GM12878 (cell line): ENCODE measurements around the gene TKT. TPM values are rescaled to one million over a fixed set of nuclear protein-coding genes. Genes with fewer than 3 reads are reported as not detected.

Source experiments
- ATAC-seq: fragments of 200-7000 bp; cut with Tn5 transposase; 3 replicates; pipeline ENCODE4 v1.9.1; 2020; ENCODE audit warnings: mild to moderate bottlenecking, moderate library complexity
- BruUV-seq: library from RNA; stranded (reverse); fragments of 400-500 nt; replicated peaks from 2 replicates; lab custom pipeline; 2021; lab: Mats Ljungman, UMichigan
- CTCF ChIA-PET: fragments of 300-600 bp; sonication (Branson Sonifier 250); formaldehyde crosslinking; extraction: SDS; loops from one replicate; lab custom pipeline; 2021; ENCODE audit warnings: inconsistent platforms; lab: Yijun Ruan, JAX
- POLR2A ChIA-PET: fragments of 350-600 bp; formaldehyde crosslinking; extraction: SDS; loops from one replicate; lab custom pipeline; 2021; ENCODE audit warnings: inconsistent platforms; lab: Charles Lee
- RAD21 ChIA-PET: fragments of 300-600 bp; sonication (Branson Sonifier 250); formaldehyde crosslinking; loops from one replicate; lab custom pipeline; 2023; ENCODE audit warnings: antibody characterized with exemption; ENCODE audit not compliant: unreplicated experiment; lab: Charles Lee
- SMC1A ChIA-PET: fragments of 300-600 bp; sonication (Branson Sonifier 250); formaldehyde crosslinking; loops from one replicate; lab custom pipeline; 2023; ENCODE audit not compliant: unreplicated experiment, uncharacterized antibody; lab: Charles Lee
- DNase-seq: peaks from one replicate; pipeline ENCODE4 v3.0.0-alpha.2; 2011; ENCODE audit warnings: low read depth, low spot score
- FAIRE-seq: peaks from 3 replicates; lab custom pipeline; 2011; peaks lifted over from hg19 to GRCh38; lab: Jason Lieb, UNC
- H2AFZ ChIP-seq: 2 replicates; pipeline ENCODE4 v1.6.0; 2011; ENCODE audit warnings: low read depth, low read length, control low read depth; ENCODE audit not compliant: control insufficient read depth
- H3K27ac ChIP-seq: 2 replicates; pipeline ENCODE4 v1.5.1; 2011; ENCODE audit warnings: control low read depth; ENCODE audit not compliant: control insufficient read depth, insufficient read depth
- H3K27me3 ChIP-seq, 2 experiments: replicated peaks in 1 of 2; 2 replicates each; pipeline versions ENCODE4 v1.6.0 to v1.6.1; 2011; ENCODE audit warnings: low read length in 1 of 2; ENCODE audit not compliant: control insufficient read depth in 2 of 2, insufficient read depth in 2 of 2
- H3K36me3 ChIP-seq, 2 experiments: 2 replicates each; pipeline ENCODE4 v1.5.1; 2011; ENCODE audit warnings: low read length in 1 of 2; ENCODE audit not compliant: control insufficient read depth in 2 of 2, insufficient read depth in 2 of 2
- H3K4me1 ChIP-seq: 2 replicates; pipeline ENCODE4 v1.6.1; 2011; ENCODE audit warnings: mild to moderate bottlenecking, low read length, moderate library complexity, mixed read lengths; ENCODE audit not compliant: control insufficient read depth, insufficient read depth
- H3K4me2 ChIP-seq: 2 replicates; pipeline ENCODE4 v1.6.0; 2011; ENCODE audit warnings: control low read depth; ENCODE audit not compliant: control insufficient read depth, insufficient read depth
- H3K4me3 ChIP-seq: fragments of 200-600 bp; sonication (generic); 2 replicates; pipeline ENCODE4 v1.5.1; 2016
- H3K79me2 ChIP-seq: 2 replicates; pipeline ENCODE4 v1.6.0; 2011; ENCODE audit warnings: low read length; ENCODE audit not compliant: control insufficient read depth, insufficient read depth
- H3K9ac ChIP-seq: 2 replicates; pipeline ENCODE4 v1.8.0; 2011; ENCODE audit warnings: low read length, control low read depth, mixed read lengths; ENCODE audit not compliant: control insufficient read depth, insufficient read depth
- H3K9me3 ChIP-seq: replicated peaks from 3 replicates; pipeline ENCODE4 v1.5.1; 2011; ENCODE audit warnings: mild to moderate bottlenecking, low read length; ENCODE audit not compliant: control insufficient read depth, insufficient read depth
- H4K20me1 ChIP-seq: 2 replicates; pipeline ENCODE4 v1.6.0; 2011; ENCODE audit not compliant: control insufficient read depth, insufficient read depth
- CHD4 ChIP-seq: fragments of 200-600 bp; sonication (generic); IDR thresholded peaks from 2 replicates; pipeline ENCODE4 v1.6.1; 2016; ENCODE audit warnings: mild to moderate bottlenecking
- CREB1 ChIP-seq: IDR thresholded peaks from 2 replicates; pipeline ENCODE4 v1.6.1; 2012; ENCODE audit warnings: low read depth, mild to moderate bottlenecking, inconsistent platforms
- JUNB ChIP-seq: IDR thresholded peaks from 2 replicates; pipeline ENCODE4 v1.6.1; 2016; ENCODE audit warnings: antibody characterized with exemption, mild to moderate bottlenecking
- JUND ChIP-seq: IDR thresholded peaks from 2 replicates; pipeline ENCODE4 v1.6.1; 2012; ENCODE audit warnings: low read depth, mild to moderate bottlenecking, low read length, improper control_type of control experiment, moderate library complexity
- NRF1 ChIP-seq: conservative IDR thresholded peaks from 2 replicates; pipeline ENCODE4 v1.6.1; 2011; ENCODE audit warnings: mild to moderate bottlenecking, low read depth, low read length, improper control_type of control experiment
- POLR2A ChIP-seq: IDR thresholded peaks from 2 replicates; pipeline ENCODE4 v1.6.1; 2011; ENCODE audit warnings: low read depth, mild to moderate bottlenecking, low read length
- POLR2AphosphoS5 ChIP-seq: IDR thresholded peaks from 2 replicates; pipeline ENCODE4 v1.6.1; 2011; ENCODE audit warnings: mild to moderate bottlenecking, low read length, inconsistent platforms
- RELA ChIP-seq: fragments of 450-650 bp; IDR thresholded peaks from 2 replicates; pipeline ENCODE4 v1.8.0; 2014; ENCODE audit warnings: borderline replicate concordance; ENCODE audit not compliant: partially characterized antibody
- SIX5 ChIP-seq: IDR thresholded peaks from 2 replicates; pipeline ENCODE4 v1.6.1; 2011; ENCODE audit warnings: mild to moderate bottlenecking, low read depth, low read length, moderate library complexity; ENCODE audit not compliant: severe bottlenecking
- YY1 ChIP-seq: IDR thresholded peaks from 2 replicates; pipeline ENCODE4 v1.6.1; 2011; ENCODE audit warnings: low read depth, mild to moderate bottlenecking, low read length
- WGBS: methylation state at CpG from one replicate; pipeline ENCODE4 v1.1.6; 2016; ENCODE audit warnings: low lambda C conversion rate; ENCODE audit not compliant: insufficient replicate concordance, insufficient coverage; ENCODE audit errors: missing lambda C conversion rate; 5-methylcytosine and 5-hydroxymethylcytosine counted together
- in situ Hi-C: fragments of 300-500 bp; cut with MboI; formaldehyde crosslinking; loops from 9 replicates; pipeline ENCODE4 v1.14.3; 2018; ENCODE audit warnings: mixed read lengths
- intact Hi-C: fragments of 100-400 bp; cut with micrococcal nuclease; formaldehyde crosslinking; loops from one replicate; pipeline ENCODE4 v1.14.2; 2022; ENCODE audit not compliant: unreplicated experiment
- polyA plus RNA-seq, 11 experiments: library from polyadenylated mRNA; depleted of rRNA in 4 of 11; unstranded in 6 of 11; stranded (reverse) in 5 of 11; fragments of >200 nt; fragmentation: Nextera tagmentation in 4 of 11; fragmentation: Illumina TruSeq in 1 of 11; extraction: Ambion mirVana in 4 of 11; extraction: Trizol in 1 of 11; gene quantifications; 1 replicate in 1 of 11; 2 replicates in 10 of 11; pipeline versions ENCODE4 v1.2.1 to v1.2.3, GENCODE V29; 2011 to 2016; ENCODE audit warnings: inconsistent platforms in 2 of 11, missing spikeins in 2 of 11, low read depth in 1 of 11
- total RNA-seq, 4 experiments: library from RNA; depleted of rRNA in 3 of 4; stranded (reverse); fragments of >200 nt in 3 of 4; fragmentation: Illumina TruSeq in 1 of 4; extraction: Trizol in 1 of 4; gene quantifications; 2 replicates each; pipeline versions ENCODE4 v1.2.1 to v1.2.3, GENCODE V29; 2013 to 2021
- TF ChIP-seq, protein P1 (sequence below): fragments of 450-650 bp; formaldehyde crosslinking; IDR thresholded peaks from 2 replicates; pipeline ENCODE4 v1.5.0; 2022; ENCODE audit warnings: mild to moderate bottlenecking, missing genetic modification characterization

The TKT gene
- total and polyA plus RNA-seq, 10 of the 15 experiments (the other 5 are each of a cell fraction or from before 2014, with no cell fraction given): 56.4 to 385 (median 143) TPM

DNA sequence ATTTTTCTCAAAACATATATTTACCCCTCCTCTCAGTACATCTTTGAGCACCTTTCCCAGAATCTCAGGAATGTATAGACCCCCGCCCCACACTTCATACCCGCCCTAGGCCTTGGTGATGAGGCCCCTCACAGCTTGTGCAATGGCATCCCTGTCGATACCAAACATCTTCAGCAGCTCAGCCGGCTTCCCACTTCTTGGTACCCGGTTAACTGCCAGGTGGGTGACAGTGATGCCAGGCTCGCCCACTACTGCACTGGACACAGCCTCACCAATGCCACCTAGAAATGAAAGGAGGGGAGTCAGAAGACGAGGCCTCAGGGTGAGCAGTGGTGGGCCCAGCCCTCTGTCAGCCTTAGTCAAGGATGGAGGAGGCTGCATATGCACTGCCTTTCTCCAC lies 30.2 kb downstream of the TKT start:
- Histone ChIP-seq H3K9ac (no peak overlapping the region), H3K9me3 (no peaks in the 10 kb centered on the region), H3K4me1 (no peaks in the 10 kb centered on the region), H2AFZ (no peak overlapping the region), H3K4me2 (no peak overlapping the region), H3K36me3 (peaks cover 38 to 56% of the 10 kb centered on the region in 2 experiments; a peak in 3 of 4 replicates), H3K27ac (no peak overlapping the region), H3K27me3 (no peaks in the 10 kb centered on the region), H3K4me3 (no peak overlapping the region), H3K79me2 (no peaks in the 10 kb centered on the region), H4K20me1 (no peaks in the 10 kb centered on the region; the same call in 1 of the 2 replicates)
- ChIA-PET CTCF (no interaction called here), POLR2A (no interaction called here), SMC1A (interaction anchor here (1.4 kb wide), 1 partner anchor 9 kb away, joined by 3 read pairs; no protein-coding TSS in a partner anchor), RAD21 (no interaction called here)
- intact Hi-C loops (no loop called here), in situ Hi-C loops (no loop called here)
- no peak for TF ChIP-seq JUNB
- TF ChIP-seq POLR2AphosphoS5: 0 out of 2 replicates have a peak, but pooled peaks have one; percentile 1
- WGBS: 86% methylated on average over 7 of the region's 7 CpGs
- no TSS peak for BruUV-seq
- ATAC-seq (no peak), FAIRE-seq (no peak), DNase-seq (no peak)

DNA sequence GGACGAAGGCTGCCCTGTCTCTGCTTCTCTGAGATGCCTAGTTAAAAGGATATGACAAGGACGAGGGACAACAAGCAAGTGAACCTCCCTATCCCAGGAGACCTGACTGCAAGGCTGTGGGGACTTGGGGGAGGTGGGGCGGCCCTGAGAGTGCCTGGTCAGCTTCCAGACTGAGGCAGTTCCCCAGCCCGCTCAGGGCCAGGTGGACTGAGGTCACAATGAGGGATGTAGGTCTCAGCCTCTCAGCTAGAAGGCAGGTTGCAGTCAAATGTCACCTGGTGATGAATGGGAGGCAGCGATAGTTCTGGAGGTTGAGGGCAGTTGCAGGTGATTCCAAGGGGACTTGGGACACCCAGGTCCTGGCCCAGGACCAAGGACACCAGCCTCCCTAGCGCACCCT lies 30.6 kb downstream of the TKT start:
- intact Hi-C loops (no loop called here), in situ Hi-C loops (no loop called here)
- no peak for FAIRE-seq
- RAD21 ChIA-PET: no interaction called here
- Histone ChIP-seq H3K4me3 (no peak overlapping the region), H2AFZ (no peak overlapping the region), H3K4me1 (no peaks in the 10 kb centered on the region), H3K27ac (no peak overlapping the region), H3K9ac (no peak overlapping the region), H3K4me2 (no peak overlapping the region), H3K9me3 (no peaks in the 10 kb centered on the region), H3K36me3 (peaks cover 38 to 52% of the 10 kb centered on the region in 2 experiments; a peak in 3 of 4 replicates), H4K20me1 (no peaks in the 10 kb centered on the region; the same call in 1 of the 2 replicates), H3K79me2 (no peaks in the 10 kb centered on the region), H3K27me3 (no peaks in the 10 kb centered on the region)
- CTCF ChIA-PET: interaction anchor here (0.7 kb wide), 1 partner anchor 452 kb away, joined by 3 read pairs; no protein-coding TSS in a partner anchor
- no peak for ATAC-seq
- POLR2A ChIA-PET: no interaction called here
- 91% methylated on average over 6 of the region's 6 CpGs for WGBS
- SMC1A ChIA-PET: interaction anchor here (1.4 kb wide), 1 partner anchor 9 kb away, joined by 3 read pairs; no protein-coding TSS in a partner anchor
- no TSS peak for BruUV-seq
- no peak for DNase-seq
- TF ChIP-seq NRF1: no peak
- no peak for TF ChIP-seq JUND
- TF ChIP-seq POLR2A: 0 out of 2 replicates have a peak, but pooled peaks have one; percentile 20
- no peak for TF ChIP-seq YY1
- TF ChIP-seq SIX5: no peak
- TF ChIP-seq POLR2AphosphoS5: 0 out of 2 replicates have a peak, but pooled peaks have one; percentile 9
- TF ChIP-seq, protein P1, sequence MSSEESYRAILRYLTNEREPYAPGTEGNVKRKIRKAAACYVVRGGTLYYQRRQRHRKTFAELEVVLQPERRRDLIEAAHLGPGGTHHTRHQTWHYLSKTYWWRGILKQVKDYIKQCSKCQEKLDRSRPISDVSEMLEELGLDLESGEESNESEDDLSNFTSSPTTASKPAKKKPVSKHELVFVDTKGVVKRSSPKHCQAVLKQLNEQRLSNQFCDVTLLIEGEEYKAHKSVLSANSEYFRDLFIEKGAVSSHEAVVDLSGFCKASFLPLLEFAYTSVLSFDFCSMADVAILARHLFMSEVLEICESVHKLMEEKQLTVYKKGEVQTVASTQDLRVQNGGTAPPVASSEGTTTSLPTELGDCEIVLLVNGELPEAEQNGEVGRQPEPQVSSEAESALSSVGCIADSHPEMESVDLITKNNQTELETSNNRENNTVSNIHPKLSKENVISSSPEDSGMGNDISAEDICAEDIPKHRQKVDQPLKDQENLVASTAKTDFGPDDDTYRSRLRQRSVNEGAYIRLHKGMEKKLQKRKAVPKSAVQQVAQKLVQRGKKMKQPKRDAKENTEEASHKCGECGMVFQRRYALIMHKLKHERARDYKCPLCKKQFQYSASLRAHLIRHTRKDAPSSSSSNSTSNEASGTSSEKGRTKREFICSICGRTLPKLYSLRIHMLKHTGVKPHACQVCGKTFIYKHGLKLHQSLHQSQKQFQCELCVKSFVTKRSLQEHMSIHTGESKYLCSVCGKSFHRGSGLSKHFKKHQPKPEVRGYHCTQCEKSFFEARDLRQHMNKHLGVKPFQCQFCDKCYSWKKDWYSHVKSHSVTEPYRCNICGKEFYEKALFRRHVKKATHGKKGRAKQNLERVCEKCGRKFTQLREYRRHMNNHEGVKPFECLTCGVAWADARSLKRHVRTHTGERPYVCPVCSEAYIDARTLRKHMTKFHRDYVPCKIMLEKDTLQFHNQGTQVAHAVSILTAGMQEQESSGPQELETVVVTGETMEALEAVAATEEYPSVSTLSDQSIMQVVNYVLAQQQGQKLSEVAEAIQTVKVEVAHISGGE (CRISPR knock-in tag): no peak
- TF ChIP-seq CHD4: no peak
- no peak for TF ChIP-seq CREB1
- no peak for TF ChIP-seq RELA
